Dermis blood vessel endothelial cell (primary cell): Measurements from ENCODE around the gene ATXN1. TPM values are rescaled to one million over a fixed set of nuclear protein-coding genes. Genes with fewer than 3 reads are reported as not detected.
A peak's percentile ranks its signal among the peaks of the same experiment; 100 is the strongest.
"Not testable (repeated sequence)": the region's sequence is repeated elsewhere in the genome, so short reads cannot be mapped to it uniquely, and the experiment has no call there.

ENCODE experiments used
- DNase-seq: peaks from one replicate; pipeline ENCODE4 v3.0.0; 2010
- total RNA-seq: library from RNA; depleted of rRNA; stranded (reverse); fragments of >200 nt; gene quantifications from 2 replicates; pipeline ENCODE4 v1.2.3, GENCODE V29; 2014

ATXN1 gene
- total RNA-seq, 1 donor from 2014 or later: 15.3 TPM

- DNase-seq: peak; percentile 34
These were observed 42.9 kb downstream of the ATXN1 start for GRCh38 chr6:16718356-16718755.

- no peak for DNase-seq
These were observed 43.9 kb downstream of the ATXN1 start for GRCh38 chr6:16717275-16717942.

GRCh38 chr6:16716321-16716858 is 44.9 kb downstream of the ATXN1 start:
- DNase-seq: no peak

- no peak for DNase-seq
These were observed 47.7 kb downstream of the ATXN1 start for GRCh38 chr6:16713597-16713996.

- DNase-seq: peak; percentile 91
These were observed 48.3 kb downstream of the ATXN1 start for GRCh38 chr6:16712931-16713484.

GRCh38 chr6:16712255-16712930 is 48.9 kb downstream of the ATXN1 start:
- DNase-seq: peak; percentile 46

- peak; percentile 64 for DNase-seq
These were observed 49.6 kb downstream of the ATXN1 start for GRCh38 chr6:16711546-16712254.

- DNase-seq: peak; percentile 44
These were observed 54.1 kb downstream of the ATXN1 start for GRCh38 chr6:16706911-16707783.

- not testable (repeated sequence) for DNase-seq
These were observed 54.8 kb downstream of the ATXN1 start for GRCh38 chr6:16706491-16706890.

- no peak for DNase-seq
These were observed 55.2 kb downstream of the ATXN1 start for GRCh38 chr6:16706029-16706428.

- DNase-seq: no peak
These were observed 55.9 kb downstream of the ATXN1 start for GRCh38 chr6:16705081-16705993.

GRCh38 chr6:16704401-16705045 is 56.7 kb downstream of the ATXN1 start:
- peak; percentile 53 for DNase-seq

GRCh38 chr6:16702627-16703378 is 58.5 kb downstream of the ATXN1 start:
- DNase-seq: not testable (repeated sequence)

- no peak for DNase-seq
These were observed 60.4 kb downstream of the ATXN1 start for GRCh38 chr6:16700916-16701234.

GRCh38 chr6:16700202-16700915 is 60.9 kb downstream of the ATXN1 start:
- DNase-seq: peak; percentile 65

- DNase-seq: no peak
These were observed 62.0 kb downstream of the ATXN1 start for GRCh38 chr6:16698997-16699868.

- DNase-seq: no peak
These were observed 63.1 kb downstream of the ATXN1 start for GRCh38 chr6:16698162-16698533.
